ENCODE data around the gene TM4SF4. TPM values are rescaled to one million over a fixed set of nuclear protein-coding genes. Genes with fewer than 3 reads are reported as not detected.

TM4SF4 gene
- total and polyA plus RNA-seq, 2 of the 8 experiments (the other 6 are each of a cell fraction or from before 2014, with no cell fraction given): not detected

GRCh38 chr3:149452036-149452435 lies 22.5 kb upstream of the TM4SF4 start:
- Histone ChIP-seq H3K23ac (ENCODE audit: insufficient read length) (no peak overlapping the region), H3K79me2 (ENCODE audit: control insufficient read depth in 1 of 2, insufficient read depth in 2 of 2, low read length in 2 of 2) (no peaks in the 10 kb centered on the region), H4K91ac (replicated peaks; ENCODE audit: insufficient read length, low read length) (no peak overlapping the region), H3K79me1 (ENCODE audit: low read depth, low read length) (no peaks in the 10 kb centered on the region), H3K56ac (replicated peaks; ENCODE audit: insufficient read length, low read depth, low read length) (no peak overlapping the region), H2BK15ac (ENCODE audit: low read length) (no peak overlapping the region), H3K9ac (replicated peaks in 1 of 4; ENCODE audit: extremely low read depth in 1 of 4, low read depth in 3 of 4, low read length in 3 of 4) (no peak overlapping the region), H3K4me1 (replicated peaks in 1 of 4; ENCODE audit: control insufficient read depth in 3 of 4, insufficient read depth in 4 of 4, low read length in 3 of 4) (no peaks in the 10 kb centered on the region), H3K4ac (replicated peaks; ENCODE audit: insufficient read length, low read depth, low read length) (no peak overlapping the region), H2BK12ac (ENCODE audit: low read depth, low read length) (no peak overlapping the region), H2BK20ac (ENCODE audit: low read length) (no peak overlapping the region), H2BK120ac (replicated peaks; ENCODE audit: low read depth, low read length) (no peak overlapping the region), H3K27ac (ENCODE audit: low read depth, low read length) (no peak overlapping the region), H2AK5ac (ENCODE audit: low read depth, low read length) (no peak overlapping the region), H3K4me2 (ENCODE audit: insufficient read depth in 1 of 2, low read depth in 2 of 2, low read length in 2 of 2) (no peak overlapping the region), H4K5ac (ENCODE audit: insufficient read length, low read depth, low read length) (no peak overlapping the region), H3K9me3 (ENCODE audit: insufficient read depth in 2 of 2, low read depth in 1 of 2, low read length in 1 of 2) (peaks cover 17 to 24% of the 10 kb centered on the region in 2 experiments), H4K20me1 (replicated peaks in 1 of 2; ENCODE audit: control insufficient read depth in 1 of 2, insufficient read depth in 2 of 2, low read length in 2 of 2) (no peaks in the 10 kb centered on the region), H3K36me3 (ENCODE audit: control insufficient read depth in 2 of 4, insufficient read depth in 4 of 4, low read length in 3 of 4) (no peaks in the 10 kb centered on the region), H3K23me2 (ENCODE audit: low read depth, low read length) (no peaks in the 10 kb centered on the region), H3K18ac (ENCODE audit: extremely low read depth, low read length) (no peak overlapping the region), H3K14ac (ENCODE audit: insufficient read length) (no peak overlapping the region), H2AFZ (ENCODE audit: low read length) (no peak overlapping the region), H4K8ac (ENCODE audit: extremely low read depth, insufficient read depth, low read length) (no peak overlapping the region), H3K27me3 (replicated peaks in 1 of 4; ENCODE audit: control insufficient read depth in 3 of 4, extremely low read depth in 1 of 4, insufficient read depth in 3 of 4, low read length in 3 of 4) (no peaks in the 10 kb centered on the region), H3K4me3 (ENCODE audit: extremely low read depth in 1 of 4, insufficient read depth in 2 of 4, low read depth in 3 of 4, low read length in 4 of 4) (no peak overlapping the region), H2BK5ac (ENCODE audit: low read depth, low read length) (no peak overlapping the region)
- POLR2A ChIA-PET (ENCODE audit: partially characterized antibody): no interaction called here
- no peak for FAIRE-seq
- CTCF ChIA-PET (ENCODE audit: partially characterized antibody): interaction anchor here (0.6 to 1.9 kb wide), 4 partner anchors 15 to 320 kb away, joined by 3 to 5 read pairs (median 4); no protein-coding TSS in a partner anchor
- no peak for DNase-seq (ENCODE audit: low read depth in 1 of 2, low spot score in 2 of 2)
- WGBS, 2 experiments (ENCODE audit: extremely low coverage in 1 of 2, insufficient coverage in 1 of 2, insufficient read length in 1 of 2, insufficient replicate concordance in 2 of 2, low coverage in 1 of 2, low lambda C conversion rate in 2 of 2, missing lambda C conversion rate in 1 of 2): 92% methylated on average over 3 of the region's 3 CpGs; no CpG with 5 or more reads in 1 of the 2 experiments
- no peak for TF ChIP-seq GABPA (IDR thresholded peaks at IDR 0.05; ENCODE audit: borderline replicate concordance, insufficient read depth, low read length)
- no peak for TF ChIP-seq POU5F1 (IDR thresholded peaks at IDR 0.05; ENCODE audit: low read depth, low read length)
- TF ChIP-seq KDM1A (IDR thresholded peaks at IDR 0.05; ENCODE audit: borderline replicate concordance, low read length): no peak
- no peak for TF ChIP-seq CBX5 (IDR thresholded peaks at IDR 0.05; ENCODE audit: low read depth, low read length)
- TF ChIP-seq TBP (IDR thresholded peaks at IDR 0.05; ENCODE audit: low read depth, low read length): no peak
- TF ChIP-seq BCL11A (IDR thresholded peaks at IDR 0.05; ENCODE audit: low read depth in 2 of 2, low read length in 2 of 2): no peak
- TF ChIP-seq MAFK (IDR thresholded peaks at IDR 0.05; ENCODE audit: low read depth, low read length): no peak
- TF ChIP-seq CREB1 (IDR thresholded peaks at IDR 0.05): no peak
- no peak for TF ChIP-seq ASH2L (IDR thresholded peaks at IDR 0.05; ENCODE audit: low read length)
- no peak for TF ChIP-seq E2F6 (IDR thresholded peaks at IDR 0.05)
- TF ChIP-seq SP1 (IDR thresholded peaks at IDR 0.05; ENCODE audit: low read depth, low read length): no peak
- TF ChIP-seq EP300 (IDR thresholded peaks at IDR 0.05; ENCODE audit: borderline replicate concordance in 1 of 2, low read depth in 2 of 2, low read length in 2 of 2): no peak
- TF ChIP-seq SP4 (IDR thresholded peaks at IDR 0.05; ENCODE audit: low read length): no peak

All from H1 (cell line).